HG02852 (cell line): ENCODE results near the gene GTPBP3.
"Not testable (repeated sequence)": the region's sequence is repeated elsewhere in the genome, so short reads cannot be mapped to it uniquely, and the experiment has no call there.

Experiments
- ATAC-seq: cut with Tn5 transposase; IDR thresholded peaks from one replicate; pipeline ENCODE4 v1.9.1; 2021; ENCODE audit warnings: mild to moderate bottlenecking, moderate library complexity; ENCODE audit not compliant: unreplicated experiment

Gene GTPBP3

GRCh38 chr19:17336872-17337674 is at the start of gene GTPBP3:
Gene GTPBP3 (plus strand): TSS chr19:17337553. CDS start chr19:17337612, 59 bp downstream.
- peak; percentile 76 for ATAC-seq

GRCh38 chr19:17289489-17289888 is 47.9 kb upstream of the GTPBP3 start:
- ATAC-seq: no peak

GRCh38 chr19:17292301-17293074 is 44.9 kb upstream of the GTPBP3 start:
- ATAC-seq: peak; percentile 79

GRCh38 chr19:17293605-17294004 is 43.7 kb upstream of the GTPBP3 start:
- no peak for ATAC-seq

- ATAC-seq: no peak
Measured at GRCh38 chr19:17294051-17294891, 43.1 kb upstream of the GTPBP3 start.

- ATAC-seq: not testable (repeated sequence)
Measured at GRCh38 chr19:17295551-17295950, 41.8 kb upstream of the GTPBP3 start.

GRCh38 chr19:17296273-17296672 is 41.1 kb upstream of the GTPBP3 start:
- no peak for ATAC-seq

GRCh38 chr19:17296976-17297375 is 40.4 kb upstream of the GTPBP3 start:
- no peak for ATAC-seq

- ATAC-seq: no peak
Measured at GRCh38 chr19:17300992-17301619, 36.2 kb upstream of the GTPBP3 start.

- ATAC-seq: no peak
Measured at GRCh38 chr19:17302391-17303166, 34.8 kb upstream of the GTPBP3 start.

- peak; percentile 64 for ATAC-seq
Measured at GRCh38 chr19:17303167-17303939, 34.0 kb upstream of the GTPBP3 start, which contains the start of gene ABHD8. Gene ABHD8 (minus strand): TSS chr19:17303425. CDS start chr19:17301616, 1,809 bp downstream.

- ATAC-seq: no peak
Measured at GRCh38 chr19:17303940-17304267, 33.4 kb upstream of the GTPBP3 start.

GRCh38 chr19:17304386-17305215 is 32.8 kb upstream of the GTPBP3 start:
- no peak for ATAC-seq

GRCh38 chr19:17305216-17305516 is 32.2 kb upstream of the GTPBP3 start:
- no peak for ATAC-seq

GRCh38 chr19:17305517-17306284 is 31.7 kb upstream of the GTPBP3 start, which contains the start of gene MRPL34:
Gene MRPL34 (plus strand): TSS chr19:17305872. CDS start chr19:17305893, 21 bp downstream.
- ATAC-seq: peak; percentile 55

GRCh38 chr19:17306285-17306714 is 31.1 kb upstream of the GTPBP3 start:
- ATAC-seq: no peak

GRCh38 chr19:17307876-17308377 is 29.4 kb upstream of the GTPBP3 start:
- ATAC-seq: no peak
